Measurements from ENCODE around the gene COL23A1.

DNA sequence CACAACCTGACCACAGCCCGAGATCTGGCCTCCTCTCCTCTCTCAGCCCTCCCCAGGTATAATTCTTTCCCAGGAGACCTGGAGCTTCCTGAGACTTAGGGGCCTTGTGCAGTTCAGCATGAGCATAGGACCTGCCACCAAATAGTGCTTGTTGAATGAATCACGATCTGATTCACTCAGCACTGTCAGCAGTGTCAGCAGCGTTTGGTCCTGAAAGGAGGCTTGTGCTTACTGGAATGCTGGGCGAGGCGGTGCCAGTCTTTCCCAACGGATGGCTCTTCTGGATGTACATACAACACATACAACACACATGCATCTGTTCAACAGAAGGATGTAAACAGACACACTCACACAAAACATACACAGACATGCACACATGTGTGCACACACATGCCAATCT lies 173.3 kb downstream of the COL23A1 start:
- TF ChIP-seq ZBTB20 (CRISPR knock-in tag; IDR thresholded peaks at IDR 0.05; ENCODE audit: borderline replicate concordance, low read depth) (no peak), ZFP37 (CRISPR knock-in tag; IDR thresholded peaks at IDR 0.05; ENCODE audit: borderline replicate concordance) (no peak), ZNF160 (CRISPR knock-in tag; IDR thresholded peaks at IDR 0.05) (no peak), JUN (CRISPR knock-in tag; IDR thresholded peaks at IDR 0.05) (no peak), RORA (CRISPR knock-in tag; IDR thresholded peaks at IDR 0.05) (no peak), POLR2AphosphoS5 (IDR thresholded peaks at IDR 0.05; ENCODE audit: low read depth, low read length) (no peak), FOXK1 (CRISPR knock-in tag; IDR thresholded peaks at IDR 0.05; ENCODE audit: borderline replicate concordance, low read depth) (no peak), POLR2A (IDR thresholded peaks at IDR 0.05; ENCODE audit: insufficient read depth in 1 of 2, low read depth in 2 of 2, low read length in 2 of 2) (no peak), ZNF234 (CRISPR knock-in tag; conservative IDR thresholded peaks at IDR 0.05) (no peak), NONO (IDR thresholded peaks at IDR 0.05) (no peak), NONO (CRISPR knock-in tag; conservative IDR thresholded peaks at IDR 0.05) (no peak), CREB1 (IDR thresholded peaks at IDR 0.05) (no peak), CREB1 (CRISPR knock-in tag; IDR thresholded peaks at IDR 0.05) (no peak), ATF1 (CRISPR knock-in tag; IDR thresholded peaks at IDR 0.05) (no peak), RFX1 (IDR thresholded peaks at IDR 0.05) (no peak)
- TF ChIP-seq, protein P1, sequence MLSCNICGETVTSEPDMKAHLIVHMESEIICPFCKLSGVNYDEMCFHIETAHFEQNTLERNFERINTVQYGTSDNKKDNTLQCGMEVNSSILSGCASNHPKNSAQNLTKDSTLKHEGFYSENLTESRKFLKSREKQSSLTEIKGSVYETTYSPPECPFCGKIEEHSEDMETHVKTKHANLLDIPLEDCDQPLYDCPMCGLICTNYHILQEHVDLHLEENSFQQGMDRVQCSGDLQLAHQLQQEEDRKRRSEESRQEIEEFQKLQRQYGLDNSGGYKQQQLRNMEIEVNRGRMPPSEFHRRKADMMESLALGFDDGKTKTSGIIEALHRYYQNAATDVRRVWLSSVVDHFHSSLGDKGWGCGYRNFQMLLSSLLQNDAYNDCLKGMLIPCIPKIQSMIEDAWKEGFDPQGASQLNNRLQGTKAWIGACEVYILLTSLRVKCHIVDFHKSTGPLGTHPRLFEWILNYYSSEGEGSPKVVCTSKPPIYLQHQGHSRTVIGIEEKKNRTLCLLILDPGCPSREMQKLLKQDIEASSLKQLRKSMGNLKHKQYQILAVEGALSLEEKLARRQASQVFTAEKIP (CRISPR knock-in tag; IDR thresholded peaks at IDR 0.05; ENCODE audit: borderline replicate concordance) = no peak
